GM19240 (cell line): Measurements from ENCODE around the gene SYT10.
"Not testable (repeated sequence)": the region's sequence is repeated elsewhere in the genome, so short reads cannot be mapped to it uniquely, and the experiment has no call there.

Experiments used
- DNase-seq: peaks from one replicate; pipeline ENCODE4 v3.0.0; 2011; ENCODE audit warnings: low spot score; ENCODE audit not compliant: insufficient read length

SYT10 gene, protein sequence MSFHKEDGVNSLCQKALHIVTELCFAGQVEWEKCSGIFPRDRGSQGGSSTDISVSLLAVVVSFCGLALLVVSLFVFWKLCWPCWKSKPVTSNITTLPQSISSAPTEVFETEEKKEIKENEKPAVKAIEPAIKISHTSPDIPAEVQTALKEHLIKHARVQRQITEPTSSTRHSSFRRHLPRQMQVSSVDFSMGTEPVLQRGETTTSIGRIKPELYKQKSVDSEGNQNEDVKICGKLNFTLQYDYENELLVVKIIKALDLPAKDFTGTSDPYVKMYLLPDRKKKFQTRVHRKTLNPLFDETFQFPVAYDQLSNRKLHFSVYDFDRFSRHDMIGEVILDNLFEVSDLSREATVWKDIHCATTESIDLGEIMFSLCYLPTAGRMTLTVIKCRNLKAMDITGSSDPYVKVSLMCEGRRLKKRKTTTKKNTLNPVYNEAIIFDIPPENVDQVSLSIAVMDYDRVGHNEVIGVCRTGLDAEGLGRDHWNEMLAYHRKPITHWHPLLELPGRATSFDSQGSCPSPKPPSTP

DNA sequence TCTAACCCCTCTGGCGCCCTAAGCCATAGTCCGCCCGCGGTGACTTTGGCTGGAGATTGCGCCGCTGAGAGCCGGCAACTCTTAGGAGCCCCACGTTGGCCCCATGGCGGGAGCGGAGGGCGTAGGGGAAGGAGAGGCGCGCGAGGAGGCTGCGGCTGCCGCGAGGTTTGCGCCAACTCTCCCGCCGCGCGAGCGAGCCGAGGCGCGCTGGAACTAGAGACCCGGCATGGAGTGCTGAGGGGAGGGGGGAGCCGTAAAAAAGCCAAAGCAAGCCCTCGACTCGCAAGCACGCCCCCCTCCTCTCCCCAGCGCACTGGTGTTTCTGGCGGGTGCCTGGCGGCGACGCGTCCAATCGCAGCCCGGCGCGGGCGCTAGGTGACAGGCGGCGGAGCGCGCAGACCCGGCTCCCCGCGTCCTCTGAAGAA is at the start of gene SYT10:
SYT10 (minus strand) TSS at position 233 of the 425 bp plus-strand sequence. CDS start 297 bp downstream, outside the sequence.
- no peak for DNase-seq

DNA sequence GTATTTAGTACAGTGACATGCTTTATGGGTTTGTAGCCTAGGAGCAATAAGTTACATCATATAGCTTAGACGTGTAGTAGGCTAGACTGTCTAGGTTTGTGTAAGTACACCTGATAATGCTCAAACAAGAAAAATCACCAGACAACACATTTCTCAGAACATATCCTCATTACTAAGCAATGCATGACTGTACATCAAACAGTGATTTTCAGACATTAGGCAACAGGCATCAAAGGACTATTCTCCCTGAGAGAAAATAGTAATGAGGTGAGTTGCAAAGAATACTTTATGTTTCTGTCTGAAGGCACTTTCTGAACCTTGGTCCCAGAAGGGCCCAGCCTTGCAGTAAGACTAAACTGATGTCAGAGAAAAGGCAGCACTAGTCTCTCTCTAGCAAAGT is 48.4 kb upstream of the SYT10 start:
- no peak for DNase-seq

DNA sequence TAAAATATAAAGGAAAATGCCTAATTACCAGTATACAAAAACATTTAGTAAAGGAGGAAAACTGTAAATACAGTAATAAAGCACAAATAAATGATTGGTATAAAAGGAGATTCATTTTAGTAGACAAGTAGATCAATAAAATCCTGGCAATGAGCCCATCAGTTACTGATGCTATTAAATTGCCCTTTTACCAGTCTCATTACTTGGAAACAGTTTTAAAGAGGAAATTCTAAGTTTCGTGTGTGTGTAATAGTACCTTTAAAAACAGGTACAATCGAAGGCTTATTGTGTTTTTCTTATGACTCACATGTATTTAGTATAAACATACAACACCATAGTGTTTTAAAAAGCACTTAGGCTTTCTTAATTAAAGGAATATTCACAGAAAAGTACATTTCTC is 46.4 kb upstream of the SYT10 start:
- no peak for DNase-seq

DNA sequence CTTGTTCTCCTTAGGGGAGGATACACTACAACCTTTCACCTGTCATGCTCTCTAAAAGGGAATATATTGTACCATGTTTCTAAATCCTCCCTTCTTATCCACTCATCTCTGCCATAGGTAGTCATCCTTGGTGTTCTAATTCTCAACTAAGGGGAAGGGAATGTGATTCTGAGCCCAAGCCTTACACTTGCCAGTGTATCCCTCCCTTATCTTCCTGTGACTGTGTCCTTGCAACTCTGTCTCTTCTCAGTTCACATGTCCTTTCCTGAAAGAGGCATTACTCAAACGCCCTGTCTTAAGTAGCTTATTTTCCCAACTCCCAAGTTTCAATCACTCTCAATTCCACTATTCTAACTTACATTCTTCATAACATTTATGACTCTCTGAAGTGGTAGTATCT is 44.5 kb upstream of the SYT10 start:
- DNase-seq: no peak

DNA sequence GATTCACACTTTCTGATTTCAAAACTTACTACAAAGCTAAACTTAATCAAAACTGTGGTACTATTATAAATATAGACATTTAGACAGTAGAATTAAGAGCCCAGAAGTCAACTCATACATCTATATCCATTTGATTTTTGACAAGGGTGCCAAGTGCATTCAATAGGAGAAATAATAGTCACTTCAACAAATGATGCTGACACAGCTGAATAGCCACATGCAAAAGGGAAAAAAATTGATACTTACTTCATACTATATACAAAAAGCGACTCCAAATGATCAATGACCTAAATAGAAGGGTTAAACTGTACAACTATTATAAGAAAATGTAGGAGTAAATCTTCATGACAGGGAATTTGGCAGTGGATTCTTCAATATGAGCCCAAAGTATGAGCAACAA is 40.7 kb upstream of the SYT10 start:
- no peak for DNase-seq

DNA sequence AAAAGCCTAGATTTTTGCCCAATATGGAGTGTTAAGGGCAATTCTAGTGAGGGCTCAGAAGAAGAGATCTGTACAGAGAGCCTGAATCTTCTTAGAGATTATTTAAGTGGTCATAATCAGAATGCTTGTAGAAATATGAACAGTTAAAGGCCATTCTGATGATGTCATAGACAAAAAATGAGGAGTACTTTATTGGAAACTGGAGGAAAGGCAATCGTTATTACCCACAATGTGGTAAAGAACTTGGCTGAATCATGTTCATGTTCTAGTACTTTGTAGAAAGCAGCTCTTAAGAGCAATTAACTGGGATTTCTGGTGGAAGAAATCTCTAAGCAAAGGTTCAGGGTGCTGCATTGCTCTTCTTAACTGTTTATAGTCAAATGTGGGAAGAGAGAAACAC is 36.4 kb upstream of the SYT10 start:
- no peak for DNase-seq

DNA sequence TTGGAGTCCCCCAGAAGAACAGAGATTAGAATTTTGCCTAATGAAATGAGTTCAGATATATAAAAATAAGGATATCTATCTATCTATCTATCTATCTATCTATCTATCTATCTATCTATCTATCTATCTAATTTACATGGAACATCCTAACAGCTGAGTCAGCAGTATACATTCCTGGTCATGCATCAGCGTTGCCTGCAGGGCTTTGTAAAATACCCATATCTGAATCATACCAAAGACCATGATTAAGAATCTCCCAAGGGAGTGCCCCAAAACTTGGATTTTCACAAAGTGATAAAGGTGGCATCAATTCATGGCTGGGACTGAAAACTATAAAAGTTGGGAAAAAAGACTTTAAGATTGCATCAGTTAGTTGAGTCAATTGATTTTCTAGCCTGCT is 32.7 kb upstream of the SYT10 start:
- DNase-seq: no peak

DNA sequence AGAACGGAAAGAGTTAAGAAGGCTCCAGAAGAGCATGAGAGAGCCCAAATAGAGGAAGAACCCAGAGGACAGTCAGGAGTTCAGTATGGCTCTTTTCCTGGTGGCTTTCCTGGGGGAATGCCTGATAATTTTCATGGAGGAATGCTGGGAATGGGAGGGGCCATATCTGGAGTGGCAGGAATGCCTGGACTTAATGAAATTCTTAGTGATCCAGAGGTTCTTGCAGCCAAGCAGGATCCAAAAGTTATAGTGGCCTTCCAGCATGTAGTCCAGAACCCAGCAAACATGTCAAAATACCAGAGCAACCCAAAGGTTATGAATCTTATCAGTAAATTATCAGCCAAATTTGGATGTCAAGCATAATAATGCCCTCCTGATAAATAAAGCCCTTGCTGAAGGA is 15.5 kb upstream of the SYT10 start:
- DNase-seq: no peak

DNA sequence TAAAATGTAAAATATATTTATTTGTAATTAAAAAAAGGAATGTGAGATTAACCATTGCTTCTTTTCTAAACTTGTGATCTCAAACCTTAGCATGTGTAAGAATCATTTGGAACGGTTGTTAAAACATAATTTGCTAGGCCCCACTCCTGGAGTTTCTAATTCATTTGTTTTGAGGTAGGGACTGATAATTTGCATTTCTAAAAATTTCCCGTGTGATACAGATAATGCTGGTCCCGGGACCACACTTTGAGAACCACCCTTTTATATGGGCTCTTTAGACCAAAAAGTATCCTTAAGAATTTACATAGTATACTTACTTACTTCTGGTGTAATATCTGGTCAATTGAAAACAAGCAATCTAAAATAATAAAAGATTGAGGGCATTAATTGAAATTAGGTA is 10.9 kb upstream of the SYT10 start:
- DNase-seq: no peak

DNA sequence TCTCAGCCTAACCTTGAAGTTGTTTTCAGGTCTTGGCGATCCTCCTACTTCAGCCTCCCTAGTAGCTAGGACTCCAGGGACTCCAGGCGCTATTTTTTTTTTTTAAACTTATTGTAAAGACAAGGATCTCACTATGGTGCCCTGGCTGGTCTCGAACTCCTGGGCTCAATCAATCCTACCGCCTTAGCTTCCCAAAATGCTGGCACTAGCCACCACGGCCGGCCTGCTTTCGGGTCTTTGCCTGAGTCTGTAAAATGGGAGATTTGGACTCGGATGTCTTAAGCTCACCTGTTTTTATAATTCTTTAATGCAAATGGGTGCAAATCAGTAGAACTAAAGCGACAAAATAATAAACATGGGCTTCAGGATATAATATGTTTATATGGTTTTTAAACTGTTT is 858 bp upstream of the SYT10 start:
- no peak for DNase-seq

DNA sequence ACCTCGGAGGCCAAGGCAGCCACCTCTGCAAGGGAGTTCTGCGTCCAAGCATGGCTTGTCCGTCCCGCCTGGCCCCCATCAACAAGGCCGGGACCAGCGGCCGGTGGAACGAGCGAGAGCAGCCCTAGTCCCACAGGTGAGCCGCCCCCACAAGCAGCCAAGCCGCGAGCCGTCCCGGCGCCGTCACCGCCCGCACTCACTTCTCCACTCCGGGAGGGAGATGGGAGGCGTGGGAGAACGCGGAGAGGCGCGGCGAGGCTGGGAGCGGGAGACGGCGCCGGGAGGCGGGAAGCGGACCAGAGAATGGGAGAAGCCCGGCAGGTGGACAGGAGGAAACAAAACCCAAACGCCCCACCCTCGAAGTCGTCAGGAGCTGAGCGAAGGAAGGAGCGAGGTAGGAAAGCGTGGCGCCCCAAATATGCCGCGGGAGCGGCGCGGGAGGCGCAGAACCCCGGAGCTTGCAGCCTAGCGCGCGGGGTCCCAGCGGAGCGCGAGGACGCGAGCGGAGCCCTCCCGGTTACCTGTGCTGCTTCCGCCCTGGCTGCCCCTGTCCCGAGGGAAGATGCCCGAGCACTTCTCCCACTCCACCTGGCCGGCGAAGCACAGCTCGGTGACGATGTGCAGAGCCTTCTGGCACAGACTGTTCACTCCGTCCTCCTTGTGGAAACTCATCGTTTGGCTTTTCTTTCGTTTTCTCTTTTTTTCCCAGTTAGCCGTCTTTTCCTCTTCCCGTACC is 600 bp downstream of the SYT10 start:
- no peak for DNase-seq

DNA sequence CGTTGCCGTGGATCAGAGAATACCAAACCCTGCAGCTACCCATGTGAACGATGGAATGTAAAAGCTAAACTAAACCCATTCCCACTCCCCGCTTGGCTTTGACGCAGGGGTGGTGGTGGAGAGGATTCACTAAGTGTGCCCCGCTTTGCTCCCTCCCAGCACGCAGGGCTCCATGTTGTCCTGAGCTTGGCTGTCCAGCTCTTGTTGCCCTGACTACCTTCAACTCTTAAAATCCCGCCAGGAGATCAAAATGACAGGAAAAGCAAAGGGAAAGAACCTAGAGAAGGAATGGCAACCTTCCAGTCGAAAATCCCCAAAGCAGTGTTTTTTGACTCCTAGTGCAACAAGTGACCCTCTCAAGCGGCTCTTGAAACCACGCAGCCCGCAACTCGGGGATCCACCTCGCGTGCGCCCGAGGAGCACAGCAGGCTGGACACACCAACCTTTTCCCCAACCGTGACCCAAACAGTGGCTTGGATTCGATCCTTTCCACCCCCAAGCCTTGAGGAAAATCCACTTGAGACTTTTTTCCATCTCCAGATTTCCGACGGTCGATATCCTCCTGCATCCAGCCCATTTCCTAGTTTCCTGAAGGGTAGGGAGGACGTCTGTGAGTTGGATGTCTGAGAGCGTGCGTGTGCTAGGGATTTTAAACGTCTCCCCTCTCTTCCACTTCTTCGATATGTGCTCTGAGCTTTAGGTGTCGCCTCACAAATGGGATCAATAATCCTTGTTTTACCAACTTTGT is 1.4 kb downstream of the SYT10 start:
- no peak for DNase-seq

DNA sequence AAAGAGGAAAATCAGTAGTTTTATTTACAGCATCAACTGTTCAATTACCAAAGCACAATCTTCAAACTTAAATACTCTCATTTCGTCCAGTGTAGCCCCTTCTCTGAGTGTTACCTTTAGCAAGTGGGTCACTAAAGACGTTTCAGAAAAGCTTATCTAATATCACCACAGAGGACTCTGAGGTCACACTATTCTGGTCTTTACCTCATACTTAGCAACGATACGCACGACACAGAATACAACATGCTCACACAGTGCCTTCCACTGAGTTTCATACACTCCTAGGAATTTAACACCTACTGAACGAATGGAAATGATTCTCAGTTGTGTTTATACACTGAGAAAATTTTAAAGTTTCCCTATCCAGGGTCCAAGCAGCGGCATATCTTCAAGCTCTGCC is 2.0 kb downstream of the SYT10 start:
- no peak for DNase-seq

DNA sequence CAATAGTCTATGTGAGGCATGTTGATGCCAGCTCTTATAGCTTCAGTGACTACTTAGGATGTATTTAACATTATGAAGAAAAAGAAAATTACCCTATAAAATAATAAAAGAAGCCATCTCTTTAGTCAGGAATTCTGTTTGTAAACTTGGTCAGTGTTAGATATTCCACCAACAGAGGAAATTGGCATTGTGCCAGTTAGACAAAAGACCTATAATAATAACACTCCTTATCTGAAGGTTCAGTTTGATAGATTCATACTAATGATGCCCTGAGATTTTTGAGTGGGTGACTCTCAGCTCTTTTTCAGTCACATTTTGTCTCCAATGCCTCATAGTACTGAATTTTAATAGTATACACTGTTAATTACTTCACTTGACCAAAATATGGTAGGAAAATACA is 6.6 kb downstream of the SYT10 start:
- no peak for DNase-seq

DNA sequence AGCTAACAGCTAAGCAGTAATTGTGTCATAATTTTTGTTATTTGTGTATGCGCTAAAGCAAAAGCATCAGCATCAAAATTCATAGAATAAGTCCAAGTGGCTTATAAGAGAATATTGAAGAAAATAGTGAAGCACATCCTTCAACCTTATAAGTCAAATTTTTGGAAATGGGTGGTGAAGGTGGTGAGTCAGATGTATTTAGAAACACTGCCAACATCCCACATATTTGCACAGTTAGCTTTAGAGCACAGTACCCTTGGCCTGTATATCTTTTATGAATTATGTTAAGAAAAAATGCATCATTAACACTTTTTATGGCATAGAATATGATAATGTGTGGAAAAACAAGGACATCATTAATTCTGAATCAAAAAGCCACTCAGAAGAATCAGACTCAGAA is 8.0 kb downstream of the SYT10 start:
- DNase-seq: no peak

DNA sequence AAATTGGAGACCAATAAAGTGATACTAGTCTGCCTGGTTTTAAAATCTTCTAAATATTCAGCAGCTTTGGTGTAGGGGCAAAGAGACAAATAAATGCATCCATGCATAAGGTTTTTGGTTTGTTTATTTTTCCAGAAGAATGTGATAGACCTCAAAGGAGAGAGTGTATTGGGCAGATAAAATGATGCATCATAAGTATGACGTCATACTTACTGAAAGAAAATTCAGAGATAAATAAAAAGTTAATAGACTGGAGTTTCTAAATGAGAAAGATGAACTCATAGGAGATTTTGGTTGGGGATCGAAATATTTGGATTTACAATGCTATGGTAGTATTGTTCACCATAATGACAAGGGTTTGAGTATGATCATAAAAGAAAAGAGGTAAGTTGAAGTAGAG is 10.2 kb downstream of the SYT10 start:
- DNase-seq: no peak

DNA sequence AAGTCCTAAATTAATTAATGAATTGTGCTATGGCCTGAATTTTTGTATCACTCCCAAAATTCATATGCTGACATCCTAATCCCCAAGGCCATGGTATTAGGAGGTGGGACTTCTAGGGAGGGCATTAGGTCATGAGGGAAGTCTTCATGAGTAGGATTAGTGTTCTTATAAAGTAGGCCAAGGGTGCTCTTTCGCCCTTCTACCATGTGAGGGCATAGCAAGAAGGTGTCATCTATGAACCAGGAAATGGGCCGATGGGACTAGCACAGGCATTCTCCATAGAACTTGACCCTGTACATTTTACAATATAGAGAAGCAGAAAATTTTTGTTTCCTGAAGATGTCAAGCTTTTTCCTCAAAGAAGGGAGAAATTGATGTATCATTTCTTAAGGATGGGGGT is 12.5 kb downstream of the SYT10 start:
- DNase-seq: no peak

DNA sequence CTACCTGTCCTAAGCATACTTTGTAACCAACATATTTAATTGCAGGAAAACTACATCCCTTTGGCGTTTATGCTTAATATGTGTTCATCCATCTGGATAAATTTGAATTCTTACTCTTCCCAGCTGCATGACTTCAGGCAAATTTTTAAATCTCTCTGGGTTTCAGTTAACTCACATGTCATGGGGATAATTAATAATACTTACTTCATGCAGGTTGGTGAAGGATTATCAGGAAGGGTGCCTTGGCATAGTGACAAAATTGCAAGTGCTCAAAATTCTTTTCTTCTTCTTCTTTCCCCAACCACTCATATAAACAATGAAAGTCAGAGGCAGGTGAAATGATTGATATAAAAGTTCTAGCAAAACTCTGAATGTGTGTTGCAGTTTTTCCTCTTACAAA is 15.9 kb downstream of the SYT10 start:
- no peak for DNase-seq

DNA sequence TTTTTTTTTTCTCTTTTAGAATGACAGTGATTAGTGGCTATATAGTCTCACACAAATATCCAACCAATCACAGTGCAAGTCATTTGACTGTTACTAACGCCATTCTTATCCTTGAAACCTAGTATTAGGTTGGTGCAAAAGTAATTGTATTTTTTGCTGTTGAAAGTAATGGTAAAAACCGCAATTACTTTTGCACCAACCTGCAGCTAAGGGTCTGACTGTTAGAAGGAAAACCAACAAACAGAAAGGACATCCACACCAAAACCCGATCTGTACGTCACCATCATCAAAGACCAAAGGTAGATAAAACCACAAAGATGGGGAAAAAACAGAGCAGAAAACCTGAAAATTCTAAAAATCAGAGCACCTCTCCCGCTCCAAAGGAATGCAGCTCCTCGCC is 27.2 kb downstream of the SYT10 start:
- DNase-seq: not testable (repeated sequence)

DNA sequence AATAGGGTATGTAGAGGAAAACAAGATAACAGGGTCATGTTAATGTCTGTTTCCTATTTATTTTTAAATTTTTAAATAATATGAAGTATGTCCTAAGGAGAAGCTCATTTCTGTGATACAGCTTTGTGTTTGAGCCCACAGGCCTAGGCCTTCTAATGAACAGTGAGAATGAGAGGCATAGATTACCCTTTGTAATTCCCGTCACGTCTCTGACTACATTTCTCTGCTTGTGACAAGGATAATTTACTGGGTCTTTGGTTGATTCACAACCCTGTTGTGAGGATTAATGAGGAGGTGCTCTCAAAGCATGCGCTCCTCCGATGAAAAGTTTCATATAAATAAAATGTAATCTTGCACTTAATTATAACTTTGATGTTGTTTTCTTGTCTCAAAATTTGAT is 56.1 kb downstream of the SYT10 start:
- no peak for DNase-seq

DNA sequence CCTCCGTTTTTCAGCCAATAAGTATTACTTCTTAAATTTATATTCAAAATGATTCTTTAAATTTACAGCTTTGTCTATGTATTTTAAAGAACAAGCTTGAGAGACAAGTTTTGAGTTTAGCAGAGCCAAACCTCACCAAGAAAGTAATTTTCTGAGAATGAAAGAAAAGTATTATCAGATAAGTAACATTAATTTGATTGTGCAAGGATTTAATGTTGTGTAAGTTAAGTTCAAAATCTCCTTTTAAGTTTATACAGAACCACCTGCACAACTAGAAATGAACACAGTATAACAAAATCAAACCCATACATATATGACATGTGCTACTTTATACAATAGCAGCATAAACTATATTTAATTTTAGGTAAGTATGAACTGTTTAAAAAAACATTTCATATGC is 63.5 kb downstream of the SYT10 start:
- no peak for DNase-seq

DNA sequence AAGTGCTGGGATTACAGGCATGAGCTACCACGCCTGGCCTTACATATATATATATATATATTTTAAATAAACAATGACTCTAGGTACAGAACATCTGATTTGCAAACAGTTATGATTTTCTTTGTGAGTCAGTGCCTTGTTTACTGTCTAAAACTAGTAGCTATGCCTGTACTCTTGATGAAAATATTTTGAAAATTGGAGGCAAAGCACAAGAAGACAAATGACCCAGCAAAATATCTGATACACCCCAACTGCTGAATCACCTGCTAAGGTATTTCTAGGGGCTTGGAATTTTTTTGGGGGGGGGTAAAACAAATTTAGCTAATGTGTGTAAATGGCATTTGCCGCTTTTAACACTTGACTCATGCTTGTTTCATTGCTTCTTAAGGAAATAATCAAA is 69.3 kb downstream of the SYT10 start:
- no peak for DNase-seq
